GM18505 (cell line): Measurements from ENCODE around the gene ITGB2.

ENCODE experiments used
- ATAC-seq: cut with Tn5 transposase; IDR thresholded peaks from one replicate; pipeline ENCODE4 v1.9.1; 2021; ENCODE audit not compliant: unreplicated experiment
- POLR2A ChIP-seq: IDR thresholded peaks from 4 replicates; pipeline ENCODE4 v1.6.1; 2011; ENCODE audit warnings: borderline replicate concordance; ENCODE audit not compliant: insufficient read depth, insufficient read length; ENCODE audit errors: extremely low read depth

ITGB2 gene

DNA sequence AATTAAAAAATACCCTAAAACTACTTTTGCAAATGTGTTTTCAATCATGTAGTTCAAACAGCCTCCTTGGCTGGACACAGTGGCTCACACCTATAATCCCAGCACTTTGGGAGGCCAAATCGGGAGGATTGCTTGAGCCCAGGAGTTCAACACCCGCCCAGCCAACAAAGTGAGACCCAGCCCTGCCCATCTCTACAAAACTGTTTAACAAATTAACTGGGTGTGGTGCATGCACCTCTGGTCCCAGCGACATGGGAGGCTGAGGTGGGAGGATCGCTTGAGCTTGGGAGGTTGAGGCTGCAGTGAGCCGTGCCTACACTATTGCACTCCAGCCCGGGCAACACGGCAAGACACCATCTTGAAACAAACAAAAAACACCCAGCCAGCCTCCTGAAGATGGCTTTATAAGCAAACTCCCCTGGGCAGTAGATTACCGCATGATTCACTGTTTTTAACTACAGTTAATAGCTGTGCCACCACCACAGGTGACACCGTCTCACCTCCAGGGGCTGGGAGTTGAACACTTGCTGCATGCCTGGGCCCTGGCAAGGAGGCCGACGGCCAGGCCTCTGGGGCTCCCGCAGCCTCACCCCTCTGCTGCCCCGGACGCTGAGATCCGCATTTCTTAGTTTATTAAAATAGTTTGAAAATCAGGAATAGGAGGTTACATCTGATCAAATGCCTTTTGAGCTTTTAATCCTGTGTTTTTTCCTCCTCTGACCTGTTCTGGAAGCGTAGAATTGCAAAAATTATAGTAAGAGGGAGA lies 63.4 kb downstream of the ITGB2 start:
- ATAC-seq = no peak

DNA sequence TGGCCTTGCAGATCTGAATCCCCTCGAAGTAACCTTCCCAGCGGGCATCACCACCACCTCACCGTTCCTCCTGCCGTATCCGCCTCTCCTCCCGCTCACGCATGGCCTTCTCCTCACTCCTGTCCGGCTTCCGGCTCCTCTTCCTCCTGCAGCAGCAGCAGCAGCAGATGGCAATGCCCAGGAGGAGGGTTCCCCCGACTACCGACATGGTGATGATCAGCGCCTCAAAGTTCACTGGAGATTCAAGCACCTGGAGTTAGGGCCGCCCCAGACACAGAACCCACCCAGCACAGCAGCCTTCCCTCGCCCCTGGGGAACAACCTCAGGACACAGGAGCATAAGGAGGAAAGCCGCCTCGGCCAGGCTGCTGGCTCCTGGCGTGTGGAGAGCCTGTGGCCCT lies 64.6 kb downstream of the ITGB2 start:
- no peak for TF ChIP-seq POLR2A
- no peak for ATAC-seq

More for the DNA sequence above, 63.4 kb downstream of the ITGB2 start:
- no peak for TF ChIP-seq POLR2A

DNA sequence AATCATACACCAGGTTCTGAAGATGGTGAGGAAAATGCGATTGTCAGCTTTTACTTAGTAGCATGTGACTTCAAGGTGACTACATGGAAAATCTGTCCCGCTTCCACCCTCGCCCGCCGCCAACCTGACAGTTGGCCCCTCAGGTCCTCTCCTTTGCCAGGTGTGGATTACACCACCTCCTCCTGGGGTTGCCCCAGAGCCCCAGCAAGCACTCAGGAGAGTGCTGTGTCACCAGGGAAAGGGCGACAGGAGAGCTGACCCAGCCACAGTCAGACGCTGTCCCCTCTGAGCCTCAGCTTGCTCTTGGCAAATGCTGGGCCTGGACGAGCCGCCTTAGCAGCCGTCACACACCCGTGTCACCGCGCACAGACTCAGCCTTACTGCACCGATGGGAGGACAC lies 65.1 kb downstream of the ITGB2 start:
- no peak for TF ChIP-seq POLR2A
- ATAC-seq = no peak

DNA sequence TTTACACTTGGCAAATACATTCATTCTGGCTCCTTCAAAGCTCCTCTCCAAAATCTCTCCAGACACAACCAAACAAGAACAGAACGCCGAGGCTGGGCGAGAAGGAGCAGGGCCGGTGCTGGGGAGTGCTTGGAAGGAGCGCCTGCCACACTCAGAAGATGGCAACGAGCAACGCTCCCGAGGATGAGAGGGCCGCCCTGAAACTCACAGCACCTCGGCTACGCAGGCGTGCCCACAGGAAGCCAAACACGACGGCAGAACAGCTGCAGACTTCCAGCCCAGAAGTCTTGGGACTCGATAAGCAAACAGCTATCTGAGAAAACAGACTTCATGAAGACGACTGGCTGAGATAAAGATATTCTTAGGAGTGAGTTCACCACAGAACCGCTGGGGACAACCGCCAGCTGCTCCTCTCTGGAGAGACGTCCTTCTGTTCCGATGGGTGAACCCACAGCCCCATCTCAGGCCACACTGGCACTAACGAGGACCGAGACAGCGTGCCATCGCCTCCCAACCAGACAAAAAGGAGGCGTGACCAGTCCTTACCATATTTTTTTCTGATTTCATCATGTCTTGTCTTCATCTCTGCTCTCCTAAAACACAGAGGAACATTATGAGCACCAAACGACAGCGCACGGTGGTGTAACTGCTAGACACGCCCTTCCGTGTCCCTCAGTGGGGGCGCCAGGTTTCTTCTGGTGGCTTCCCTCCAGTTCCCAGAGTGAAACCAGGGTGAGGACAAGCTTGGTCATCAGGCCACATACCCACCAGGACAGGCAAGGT lies 65.8 kb downstream of the ITGB2 start:
- ATAC-seq = no peak
- TF ChIP-seq POLR2A = no peak

DNA sequence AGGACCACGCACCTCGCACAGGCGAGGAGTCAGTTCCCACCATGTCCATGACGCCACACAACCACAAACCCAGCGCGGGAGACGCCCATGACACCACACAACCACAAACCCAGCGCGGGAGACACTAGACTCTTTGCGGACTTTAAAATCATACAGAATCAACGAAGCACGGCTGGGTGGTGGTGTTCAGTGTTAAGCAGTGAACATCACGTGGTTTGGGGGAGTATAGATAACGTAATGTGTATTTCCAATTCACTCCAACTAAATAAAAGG lies 66.4 kb downstream of the ITGB2 start:
- TF ChIP-seq POLR2A = no peak
- no peak for ATAC-seq

DNA sequence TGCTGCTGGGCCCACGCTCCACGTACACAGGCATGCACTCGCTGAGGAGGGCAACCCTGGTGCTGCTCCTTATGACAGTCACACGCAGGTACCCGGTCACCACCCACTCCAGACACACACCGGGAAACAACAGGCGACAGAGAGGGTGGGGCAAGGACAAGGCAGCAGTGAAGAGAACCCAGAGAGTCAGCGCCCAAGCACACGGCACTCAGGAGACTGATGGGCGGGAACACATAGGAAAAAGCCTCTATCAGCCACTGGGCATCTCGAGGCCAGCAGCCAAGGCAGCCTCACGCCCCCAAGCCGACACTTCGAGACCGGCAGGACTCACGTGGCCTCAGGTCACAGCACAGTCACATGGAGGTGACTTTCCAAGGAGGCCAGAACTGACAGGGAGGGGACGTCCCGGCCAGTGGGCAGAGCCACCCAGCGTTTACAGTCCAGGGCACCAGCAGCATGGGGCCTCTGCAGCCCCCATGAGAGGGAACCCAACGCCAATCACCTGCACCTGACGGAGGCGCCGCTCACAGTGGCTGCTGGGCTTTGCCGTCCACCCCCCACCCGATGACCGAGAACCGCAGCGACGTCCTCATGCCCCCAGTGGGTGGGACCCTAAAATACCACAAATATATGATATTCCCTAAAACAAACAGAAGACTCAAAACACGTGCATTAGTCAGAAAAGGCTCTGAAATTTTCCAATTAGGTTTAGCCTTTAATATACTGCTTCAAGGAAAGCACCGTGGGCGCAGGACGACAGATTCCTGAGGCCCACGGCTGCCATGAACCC lies 66.9 kb downstream of the ITGB2 start:
- TF ChIP-seq POLR2A = no peak
- ATAC-seq = no peak

DNA sequence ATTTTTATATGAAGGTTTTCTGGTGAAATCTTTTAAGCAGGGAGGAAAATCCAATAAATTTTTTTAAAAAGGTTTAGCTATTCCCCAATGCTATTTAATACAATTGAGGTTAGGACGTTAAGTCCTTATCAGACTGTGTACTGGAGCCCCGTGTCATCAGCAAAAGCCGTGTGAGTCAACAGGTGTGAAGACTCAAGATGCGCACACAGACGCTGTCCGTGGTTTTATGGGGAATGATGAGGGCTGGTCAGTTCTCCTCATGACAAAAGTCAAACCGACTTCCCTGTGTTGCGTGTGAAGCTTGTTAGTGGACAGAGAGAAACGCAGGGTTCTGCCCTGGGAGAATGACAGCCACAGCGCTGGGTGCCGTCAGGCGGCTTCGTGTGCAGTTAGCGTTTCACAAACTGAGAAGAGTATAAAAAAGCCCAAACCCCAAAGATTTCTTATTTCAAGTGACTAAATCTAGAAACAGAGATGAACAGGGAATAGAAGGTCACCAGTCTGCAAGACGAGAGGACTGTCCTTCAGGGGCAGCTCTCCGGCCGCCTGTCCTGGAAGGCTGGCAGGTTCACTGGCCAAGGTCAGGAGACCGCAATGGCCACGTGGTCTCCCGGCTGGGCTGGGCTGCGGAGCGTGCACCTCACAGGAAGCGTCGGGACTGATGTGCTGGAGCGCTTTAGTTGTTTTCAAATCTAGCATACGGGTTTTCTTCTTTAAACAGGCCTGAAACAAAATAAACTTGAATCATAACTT lies 69.6 kb downstream of the ITGB2 start:
- no peak for TF ChIP-seq POLR2A
- ATAC-seq = no peak

DNA sequence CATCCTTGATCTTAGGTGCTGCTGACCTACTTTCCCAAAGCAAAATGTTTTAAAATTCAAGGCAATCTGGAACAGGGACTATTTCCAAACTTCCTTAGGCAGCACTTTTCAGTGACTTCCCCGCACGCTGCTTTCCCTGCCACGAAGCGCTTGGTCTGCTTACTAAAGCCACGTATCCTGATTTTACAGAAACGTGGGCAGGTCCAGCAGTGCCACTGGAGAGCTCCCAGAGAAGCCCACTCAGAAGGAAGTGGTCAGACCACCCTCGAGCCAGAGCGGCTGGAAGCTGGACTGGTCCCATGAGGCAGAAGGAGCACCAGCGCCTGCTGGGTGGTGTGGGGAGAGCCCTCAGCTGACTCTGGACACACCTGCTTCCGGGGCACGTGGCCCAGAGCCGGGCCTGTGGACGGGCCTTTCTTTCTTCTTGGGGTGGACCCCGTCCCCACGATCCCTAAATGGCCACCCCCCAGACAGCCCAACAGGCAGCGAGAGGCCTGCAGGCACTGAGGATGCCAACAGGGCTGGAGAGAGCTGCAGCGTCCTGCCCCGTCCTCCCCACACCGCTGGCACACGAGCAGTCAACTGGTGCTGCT lies 70.4 kb downstream of the ITGB2 start:
- no peak for TF ChIP-seq POLR2A

DNA sequence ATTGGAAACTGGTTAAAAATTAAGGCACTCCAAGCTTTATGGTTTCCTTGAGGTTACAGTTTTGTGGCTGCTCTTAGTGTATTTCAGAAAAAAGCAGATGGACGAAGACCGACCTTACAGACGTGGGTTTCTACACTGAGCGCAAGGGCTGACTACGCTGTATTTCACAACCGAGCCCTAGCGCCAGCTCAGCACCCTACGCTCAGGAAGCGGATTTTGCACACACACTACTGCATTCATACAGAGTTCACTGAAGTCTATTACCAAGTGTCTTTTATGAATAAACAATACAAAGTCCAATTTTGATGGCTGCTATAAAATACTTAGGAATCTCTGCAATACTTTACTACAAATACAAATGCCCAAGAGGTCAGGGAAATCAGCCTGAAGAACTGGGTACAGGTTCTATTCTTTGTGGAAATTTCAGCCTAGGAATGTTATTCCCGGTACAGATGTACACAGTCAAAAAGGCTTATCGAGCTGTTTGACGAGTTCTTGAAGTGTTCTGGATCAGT lies 71.0 kb downstream of the ITGB2 start:
- TF ChIP-seq POLR2A = no peak
- ATAC-seq = no peak

More for the DNA sequence above, 70.4 kb downstream of the ITGB2 start:
- no peak for ATAC-seq

DNA sequence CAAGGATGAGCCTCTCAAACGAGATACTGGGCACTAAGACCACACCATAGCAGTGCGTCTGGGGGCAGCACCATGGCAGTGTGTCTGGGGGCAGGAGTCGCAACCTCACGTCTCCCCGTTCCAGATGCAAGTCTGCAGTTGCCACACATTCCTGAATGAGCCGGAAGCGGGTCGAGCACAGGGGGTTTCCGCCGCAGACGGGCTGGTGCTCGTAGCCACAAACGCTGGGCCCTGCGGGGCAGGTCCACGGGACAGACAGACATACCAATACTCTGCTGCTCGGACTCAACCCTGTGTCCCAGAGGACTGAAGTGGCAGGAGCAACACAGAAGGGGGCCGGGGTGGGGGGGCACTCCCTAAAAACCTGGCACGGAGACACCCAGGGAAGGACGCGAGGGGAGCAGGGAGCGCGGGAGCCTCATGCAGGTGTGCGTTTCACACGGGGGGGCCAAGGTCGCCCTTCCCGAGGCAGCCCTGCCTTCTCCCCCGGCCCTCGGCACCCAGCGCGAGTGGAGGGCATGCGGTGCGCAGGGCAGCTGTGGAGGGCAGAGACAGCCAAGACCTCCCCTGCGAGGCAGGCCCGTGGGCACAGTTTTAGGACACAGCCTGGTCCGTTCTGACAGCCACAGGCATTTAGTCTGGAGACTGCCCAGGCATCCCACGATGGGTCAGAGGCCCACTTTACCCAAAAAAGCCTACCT lies 71.7 kb downstream of the ITGB2 start:
- TF ChIP-seq POLR2A = no peak
- ATAC-seq = no peak

DNA sequence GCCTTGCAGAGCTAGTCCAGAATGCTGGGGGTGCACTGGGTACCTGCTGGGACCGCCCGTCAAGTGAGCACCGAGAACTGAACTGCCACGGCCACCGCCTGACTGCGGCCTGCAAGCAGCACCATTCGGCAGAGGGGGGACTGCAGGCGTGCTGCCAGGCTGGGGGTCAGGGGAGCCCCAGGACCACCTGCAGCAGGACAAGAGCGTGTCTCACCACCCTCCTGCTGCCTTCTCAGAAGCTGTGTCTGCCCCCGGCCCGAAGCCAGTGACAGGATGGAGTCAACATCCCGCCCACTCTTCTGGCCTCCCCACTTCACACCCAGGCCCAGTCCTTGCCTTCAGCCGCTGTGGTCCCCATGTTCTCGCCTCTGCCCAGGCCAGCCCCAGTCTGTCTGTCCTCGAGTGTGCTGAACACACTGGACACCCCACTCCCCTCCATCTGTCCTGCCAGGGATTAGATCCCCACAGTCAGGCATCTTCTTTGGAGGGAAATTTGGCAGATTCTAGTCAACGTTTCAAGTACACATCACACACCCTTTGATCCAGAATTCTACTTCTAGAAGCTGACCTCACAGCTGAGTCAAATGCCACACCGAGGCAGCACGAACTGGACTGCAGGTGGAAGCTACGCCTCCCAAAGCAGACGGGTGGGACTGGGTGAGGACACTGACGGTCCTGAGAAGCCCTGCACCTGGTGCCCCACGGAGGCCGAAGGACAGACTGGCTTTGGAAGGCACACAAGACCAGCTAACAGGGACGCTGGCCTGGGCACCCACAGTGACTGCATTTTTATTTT lies 73.2 kb downstream of the ITGB2 start:
- ATAC-seq = no peak
- TF ChIP-seq POLR2A = no peak
